ENCODE data around the gene TPCN2. TPM values are rescaled to one million over a fixed set of nuclear protein-coding genes. Genes with fewer than 3 reads are reported as not detected.

TPCN2 gene
- polyA plus RNA-seq, 2 donors: 6.5 to 12.1 TPM

GRCh38 chr11:69104212-69104855 is 55.6 kb downstream of the TPCN2 start:
- Histone ChIP-seq H3K27me3 (ENCODE audit: control insufficient read depth in 1 of 2, insufficient read depth in 2 of 2, low read length in 2 of 2) (no peaks in the 10 kb centered on the region), H3K27ac (ENCODE audit: low read depth in 2 of 2, low read length in 1 of 2) (no peak overlapping the region), H3K4me3 (ENCODE audit: low read depth in 1 of 2, low read length in 2 of 2) (no peak overlapping the region), H3K9me3 (ENCODE audit: control insufficient read depth in 2 of 2, insufficient read depth in 1 of 2, low read depth in 1 of 2, low read length in 1 of 2) (no peaks in the 10 kb centered on the region), H3K4me1 (ENCODE audit: control insufficient read depth in 2 of 2, insufficient read depth in 2 of 2, low read length in 1 of 2) (peaks cover 2% of the 10 kb centered on the region in 2 donors), H3K36me3 (ENCODE audit: control insufficient read depth in 2 of 2, insufficient read depth in 2 of 2, low read length in 1 of 2) (no peaks in the 10 kb centered on the region)
- 80 to 83% methylated on average over 14 of the region's 14 CpGs for WGBS, 2 donors

- peaks cover 2% of the 10 kb centered on the region in 2 donors for H3K4me1 ChIP-seq (ENCODE audit: control insufficient read depth in 2 of 2, insufficient read depth in 2 of 2, low read length in 1 of 2)
- no peak overlapping the region for H3K27ac ChIP-seq (ENCODE audit: low read depth in 2 of 2, low read length in 1 of 2)
- no peaks in the 10 kb centered on the region for H3K9me3 ChIP-seq (ENCODE audit: control insufficient read depth in 2 of 2, insufficient read depth in 1 of 2, low read depth in 1 of 2, low read length in 1 of 2)
- no peaks in the 10 kb centered on the region for H3K27me3 ChIP-seq (ENCODE audit: control insufficient read depth in 1 of 2, insufficient read depth in 2 of 2, low read length in 2 of 2)
- 89 to 93% methylated on average over 20 to 21 of the region's 21 CpGs for WGBS, 2 donors
- no peaks in the 10 kb centered on the region for H3K36me3 ChIP-seq (ENCODE audit: control insufficient read depth in 2 of 2, insufficient read depth in 2 of 2, low read length in 1 of 2)
- no peak overlapping the region for H3K4me3 ChIP-seq (ENCODE audit: low read depth in 1 of 2, low read length in 2 of 2)
These were observed 56.2 kb downstream of the TPCN2 start for GRCh38 chr11:69104856-69105395.

- 64 to 66% methylated on average over 18 of the region's 18 CpGs for WGBS, 2 donors
- H3K36me3 ChIP-seq (ENCODE audit: control insufficient read depth in 2 of 2, insufficient read depth in 2 of 2, low read length in 1 of 2): no peaks in the 10 kb centered on the region
- H3K27ac ChIP-seq (ENCODE audit: low read depth in 2 of 2, low read length in 1 of 2): no peak overlapping the region
- no peaks in the 10 kb centered on the region for H3K27me3 ChIP-seq (ENCODE audit: control insufficient read depth in 1 of 2, insufficient read depth in 2 of 2, low read length in 2 of 2)
- H3K9me3 ChIP-seq (ENCODE audit: control insufficient read depth in 2 of 2, insufficient read depth in 1 of 2, low read depth in 1 of 2, low read length in 1 of 2): no peaks in the 10 kb centered on the region
- peaks cover 2% of the 10 kb centered on the region in 2 donors for H3K4me1 ChIP-seq (ENCODE audit: control insufficient read depth in 2 of 2, insufficient read depth in 2 of 2, low read length in 1 of 2)
- no peak overlapping the region for H3K4me3 ChIP-seq (ENCODE audit: low read depth in 1 of 2, low read length in 2 of 2)
These were observed 56.8 kb downstream of the TPCN2 start for GRCh38 chr11:69105461-69106030.

- no peaks in the 10 kb centered on the region for H3K36me3 ChIP-seq (ENCODE audit: control insufficient read depth in 2 of 2, insufficient read depth in 2 of 2, low read length in 1 of 2)
- H3K27me3 ChIP-seq (ENCODE audit: control insufficient read depth in 1 of 2, insufficient read depth in 2 of 2, low read length in 2 of 2): no peaks in the 10 kb centered on the region
- H3K27ac ChIP-seq (ENCODE audit: low read depth in 2 of 2, low read length in 1 of 2): peak overlapping the region in 1 of 2 donors; percentile 30
- no peaks in the 10 kb centered on the region for H3K9me3 ChIP-seq (ENCODE audit: control insufficient read depth in 2 of 2, insufficient read depth in 1 of 2, low read depth in 1 of 2, low read length in 1 of 2)
- 61 to 67% methylated on average over 23 of the region's 23 CpGs for WGBS, 2 donors
- peaks cover 2% of the 10 kb centered on the region in 2 donors for H3K4me1 ChIP-seq (ENCODE audit: control insufficient read depth in 2 of 2, insufficient read depth in 2 of 2, low read length in 1 of 2)
- no peak overlapping the region for H3K4me3 ChIP-seq (ENCODE audit: low read depth in 1 of 2, low read length in 2 of 2)
These were observed 57.5 kb downstream of the TPCN2 start for GRCh38 chr11:69106031-69106811.

- Histone ChIP-seq H3K27me3 (ENCODE audit: control insufficient read depth in 1 of 2, insufficient read depth in 2 of 2, low read length in 2 of 2) (no peaks in the 10 kb centered on the region), H3K4me3 (ENCODE audit: low read depth in 1 of 2, low read length in 2 of 2) (no peak overlapping the region), H3K9me3 (ENCODE audit: control insufficient read depth in 2 of 2, insufficient read depth in 1 of 2, low read depth in 1 of 2, low read length in 1 of 2) (no peaks in the 10 kb centered on the region), H3K36me3 (ENCODE audit: control insufficient read depth in 2 of 2, insufficient read depth in 2 of 2, low read length in 1 of 2) (no peaks in the 10 kb centered on the region), H3K27ac (ENCODE audit: low read depth in 2 of 2, low read length in 1 of 2) (no peak overlapping the region), H3K4me1 (ENCODE audit: control insufficient read depth in 2 of 2, insufficient read depth in 2 of 2, low read length in 1 of 2) (peaks cover 2 to 4% of the 10 kb centered on the region in 2 donors)
These were observed 58.7 kb downstream of the TPCN2 start for GRCh38 chr11:69107413-69107812.

- no peak overlapping the region for H3K4me3 ChIP-seq (ENCODE audit: low read depth in 1 of 2, low read length in 2 of 2)
- H3K27ac ChIP-seq (ENCODE audit: low read depth in 2 of 2, low read length in 1 of 2): no peak overlapping the region
- 94 to 96% methylated on average over 7 of the region's 7 CpGs for WGBS, 2 donors
- no peaks in the 10 kb centered on the region for H3K27me3 ChIP-seq (ENCODE audit: control insufficient read depth in 1 of 2, insufficient read depth in 2 of 2, low read length in 2 of 2)
- H3K9me3 ChIP-seq (ENCODE audit: control insufficient read depth in 2 of 2, insufficient read depth in 1 of 2, low read depth in 1 of 2, low read length in 1 of 2): no peaks in the 10 kb centered on the region
- no peaks in the 10 kb centered on the region for H3K36me3 ChIP-seq (ENCODE audit: control insufficient read depth in 2 of 2, insufficient read depth in 2 of 2, low read length in 1 of 2)
- peaks cover 2 to 4% of the 10 kb centered on the region in 2 donors for H3K4me1 ChIP-seq (ENCODE audit: control insufficient read depth in 2 of 2, insufficient read depth in 2 of 2, low read length in 1 of 2)
These were observed 59.3 kb downstream of the TPCN2 start for GRCh38 chr11:69108030-69108429.

- H3K9me3 ChIP-seq (ENCODE audit: control insufficient read depth in 2 of 2, insufficient read depth in 1 of 2, low read depth in 1 of 2, low read length in 1 of 2): no peaks in the 10 kb centered on the region
- H3K4me1 ChIP-seq (ENCODE audit: control insufficient read depth in 2 of 2, insufficient read depth in 2 of 2, low read length in 1 of 2): peaks cover 2 to 4% of the 10 kb centered on the region in 2 donors
- no peak overlapping the region for H3K27ac ChIP-seq (ENCODE audit: low read depth in 2 of 2, low read length in 1 of 2)
- no peaks in the 10 kb centered on the region for H3K27me3 ChIP-seq (ENCODE audit: control insufficient read depth in 1 of 2, insufficient read depth in 2 of 2, low read length in 2 of 2)
- H3K36me3 ChIP-seq (ENCODE audit: control insufficient read depth in 2 of 2, insufficient read depth in 2 of 2, low read length in 1 of 2): no peaks in the 10 kb centered on the region
- no peak overlapping the region for H3K4me3 ChIP-seq (ENCODE audit: low read depth in 1 of 2, low read length in 2 of 2)
- 95 to 96% methylated on average over 5 of the region's 5 CpGs for WGBS, 2 donors
These were observed 59.8 kb downstream of the TPCN2 start for GRCh38 chr11:69108559-69108958.

- WGBS, 2 donors: 89 to 96% methylated on average over 2 of the region's 2 CpGs
These were observed 60.4 kb downstream of the TPCN2 start for GRCh38 chr11:69109101-69109500.

GRCh38 chr11:69110451-69110850 is 61.7 kb downstream of the TPCN2 start:
- Histone ChIP-seq H3K27me3 (ENCODE audit: control insufficient read depth in 1 of 2, insufficient read depth in 2 of 2, low read length in 2 of 2) (no peaks in the 10 kb centered on the region), H3K4me3 (ENCODE audit: low read depth in 1 of 2, low read length in 2 of 2) (no peak overlapping the region), H3K27ac (ENCODE audit: low read depth in 2 of 2, low read length in 1 of 2) (no peak overlapping the region), H3K9me3 (ENCODE audit: control insufficient read depth in 2 of 2, insufficient read depth in 1 of 2, low read depth in 1 of 2, low read length in 1 of 2) (no peaks in the 10 kb centered on the region), H3K4me1 (ENCODE audit: control insufficient read depth in 2 of 2, insufficient read depth in 2 of 2, low read length in 1 of 2) (peaks cover 2 to 7% of the 10 kb centered on the region in 2 donors), H3K36me3 (ENCODE audit: control insufficient read depth in 2 of 2, insufficient read depth in 2 of 2, low read length in 1 of 2) (no peaks in the 10 kb centered on the region)
- WGBS, 2 donors: 96 to 97% methylated on average over 6 of the region's 6 CpGs

More at GRCh38 chr11:69109101-69109500, 60.4 kb downstream of the TPCN2 start:
- H3K9me3 ChIP-seq (ENCODE audit: control insufficient read depth in 2 of 2, insufficient read depth in 1 of 2, low read depth in 1 of 2, low read length in 1 of 2): no peaks in the 10 kb centered on the region
- no peak overlapping the region for H3K27ac ChIP-seq (ENCODE audit: low read depth in 2 of 2, low read length in 1 of 2)
- no peaks in the 10 kb centered on the region for H3K27me3 ChIP-seq (ENCODE audit: control insufficient read depth in 1 of 2, insufficient read depth in 2 of 2, low read length in 2 of 2)
- H3K4me3 ChIP-seq (ENCODE audit: low read depth in 1 of 2, low read length in 2 of 2): no peak overlapping the region
- peaks cover 2 to 4% of the 10 kb centered on the region in 2 donors for H3K4me1 ChIP-seq (ENCODE audit: control insufficient read depth in 2 of 2, insufficient read depth in 2 of 2, low read length in 1 of 2)
- no peaks in the 10 kb centered on the region for H3K36me3 ChIP-seq (ENCODE audit: control insufficient read depth in 2 of 2, insufficient read depth in 2 of 2, low read length in 1 of 2)
